B cell (primary cell): ENCODE data around the gene RAP1GAP2.

Source experiments
- EZH2 ChIP-seq: IDR thresholded peaks from 2 replicates; pipeline ENCODE4 v1.6.1; 2012; ENCODE audit warnings: borderline replicate concordance, low read depth, mild to moderate bottlenecking, moderate library complexity, low read length; ENCODE audit not compliant: insufficient read depth, poor library complexity, severe bottlenecking
- TF ChIP-seq, protein P1 (sequence below): fragments of 200-600 bp; IDR thresholded peaks from one replicate; pipeline ENCODE4 v1.8.0; 2022; ENCODE audit warnings: antibody characterized with exemption, mild to moderate bottlenecking

DNA sequence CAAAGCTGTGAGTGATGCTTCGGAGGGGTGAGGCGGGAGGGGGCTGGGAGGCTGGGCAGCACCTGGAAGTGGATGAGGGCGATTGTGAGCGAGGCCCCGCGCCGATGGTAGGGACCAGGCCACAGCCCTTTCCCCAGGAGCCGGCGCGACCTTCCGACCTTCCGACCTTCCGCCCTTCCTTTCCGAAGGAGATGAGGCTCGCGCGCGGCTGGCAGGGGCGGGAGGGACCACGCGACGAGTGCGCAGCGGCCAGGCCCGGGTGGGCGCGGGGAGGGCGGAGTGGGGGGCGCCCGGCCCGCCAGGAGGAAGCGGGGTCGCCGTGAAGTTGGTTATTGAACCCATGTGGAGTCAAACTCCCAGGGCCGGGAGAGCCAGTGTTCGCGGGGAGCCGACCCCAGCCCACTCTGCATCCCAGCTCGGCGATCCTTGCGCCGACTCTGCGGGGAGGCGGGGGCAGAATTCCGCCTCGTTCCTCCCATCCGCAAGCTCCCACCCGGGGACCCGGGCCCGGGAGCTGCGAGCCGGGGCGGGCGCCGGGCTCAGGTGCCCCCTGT lies 56.6 kb downstream of the RAP1GAP2 start:
- TF ChIP-seq, protein P1, sequence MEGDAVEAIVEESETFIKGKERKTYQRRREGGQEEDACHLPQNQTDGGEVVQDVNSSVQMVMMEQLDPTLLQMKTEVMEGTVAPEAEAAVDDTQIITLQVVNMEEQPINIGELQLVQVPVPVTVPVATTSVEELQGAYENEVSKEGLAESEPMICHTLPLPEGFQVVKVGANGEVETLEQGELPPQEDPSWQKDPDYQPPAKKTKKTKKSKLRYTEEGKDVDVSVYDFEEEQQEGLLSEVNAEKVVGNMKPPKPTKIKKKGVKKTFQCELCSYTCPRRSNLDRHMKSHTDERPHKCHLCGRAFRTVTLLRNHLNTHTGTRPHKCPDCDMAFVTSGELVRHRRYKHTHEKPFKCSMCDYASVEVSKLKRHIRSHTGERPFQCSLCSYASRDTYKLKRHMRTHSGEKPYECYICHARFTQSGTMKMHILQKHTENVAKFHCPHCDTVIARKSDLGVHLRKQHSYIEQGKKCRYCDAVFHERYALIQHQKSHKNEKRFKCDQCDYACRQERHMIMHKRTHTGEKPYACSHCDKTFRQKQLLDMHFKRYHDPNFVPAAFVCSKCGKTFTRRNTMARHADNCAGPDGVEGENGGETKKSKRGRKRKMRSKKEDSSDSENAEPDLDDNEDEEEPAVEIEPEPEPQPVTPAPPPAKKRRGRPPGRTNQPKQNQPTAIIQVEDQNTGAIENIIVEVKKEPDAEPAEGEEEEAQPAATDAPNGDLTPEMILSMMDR: no peak
- TF ChIP-seq EZH2: no peak
